Endometrium (tissue), 2 donors: ENCODE data around the gene HSD17B10.
"Not testable (repeated sequence)": the region's sequence is repeated elsewhere in the genome, so short reads cannot be mapped to it uniquely, and the experiment has no call there.

Source experiments
- FAIRE-seq: peaks from 2 replicates; lab custom pipeline; 2012; peaks lifted over from hg19 to GRCh38; lab: Jason Lieb, UNC
- donor health status: control.
- donor health status: control.

Gene HSD17B10

DNA sequence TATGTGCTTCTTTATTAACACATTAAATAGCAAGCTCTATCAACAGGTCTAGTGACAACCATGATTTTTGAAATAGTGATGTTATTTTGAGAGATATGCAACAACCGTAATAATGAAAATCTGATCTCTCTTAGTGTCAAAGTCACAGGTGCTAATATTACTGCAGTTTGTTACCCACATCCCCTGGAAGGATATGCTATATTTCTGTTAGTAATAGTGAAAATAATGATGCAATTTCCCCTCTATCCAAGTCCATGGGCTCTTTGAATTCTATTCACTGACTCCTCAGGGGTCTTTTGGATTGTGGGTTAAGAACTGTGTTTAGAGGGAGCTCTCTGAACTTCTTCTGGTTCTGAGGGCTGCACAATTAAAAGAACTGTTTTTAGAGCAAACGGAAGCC lies 3.0 kb upstream of the HSD17B10 start:
- no peak for FAIRE-seq

- peak; percentile 50 for FAIRE-seq
Observed at GRCh38 chrX:53435997-53436396, 1.8 kb upstream of the HSD17B10 start.

DNA sequence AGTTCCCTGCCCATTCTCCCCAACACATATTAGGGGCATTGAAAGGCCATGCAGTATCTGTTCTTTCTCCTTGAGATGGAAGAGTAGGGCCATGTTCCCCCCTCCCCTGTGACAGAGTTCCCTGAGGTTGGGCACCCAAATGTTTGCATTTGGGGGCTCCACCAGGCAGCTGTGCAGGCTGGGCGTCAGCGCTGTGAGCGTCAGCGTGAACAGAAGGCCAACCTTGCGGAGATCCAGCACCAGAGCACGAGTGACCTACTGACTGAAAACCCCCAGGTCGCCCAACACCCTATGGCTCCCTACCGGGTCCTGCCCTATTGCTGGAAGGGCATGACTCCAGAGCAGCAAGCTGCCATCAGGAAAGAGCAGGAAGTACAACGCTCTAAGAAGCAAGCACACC lies 3.9 kb downstream of the HSD17B10 start:
- no peak for FAIRE-seq

DNA sequence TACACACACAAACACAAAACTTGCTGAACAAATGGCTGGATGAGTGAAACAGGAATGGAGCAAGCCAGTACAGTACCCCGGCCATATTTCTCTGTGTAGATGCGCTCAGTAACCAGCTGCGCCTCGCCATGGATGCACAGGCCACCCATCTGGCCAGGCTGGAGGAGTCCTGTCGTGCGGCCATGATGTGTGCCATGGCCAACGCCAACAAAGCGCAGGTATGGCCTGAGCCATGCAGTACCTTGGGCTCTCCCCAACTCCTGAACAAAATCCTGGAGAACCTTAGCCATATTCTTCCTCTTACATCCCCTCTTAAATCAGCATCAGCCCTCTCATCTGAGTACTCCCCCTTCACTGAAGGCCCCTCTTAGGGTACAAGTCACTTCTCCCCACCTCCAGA lies 4.4 kb downstream of the HSD17B10 start:
- no peak for FAIRE-seq

DNA sequence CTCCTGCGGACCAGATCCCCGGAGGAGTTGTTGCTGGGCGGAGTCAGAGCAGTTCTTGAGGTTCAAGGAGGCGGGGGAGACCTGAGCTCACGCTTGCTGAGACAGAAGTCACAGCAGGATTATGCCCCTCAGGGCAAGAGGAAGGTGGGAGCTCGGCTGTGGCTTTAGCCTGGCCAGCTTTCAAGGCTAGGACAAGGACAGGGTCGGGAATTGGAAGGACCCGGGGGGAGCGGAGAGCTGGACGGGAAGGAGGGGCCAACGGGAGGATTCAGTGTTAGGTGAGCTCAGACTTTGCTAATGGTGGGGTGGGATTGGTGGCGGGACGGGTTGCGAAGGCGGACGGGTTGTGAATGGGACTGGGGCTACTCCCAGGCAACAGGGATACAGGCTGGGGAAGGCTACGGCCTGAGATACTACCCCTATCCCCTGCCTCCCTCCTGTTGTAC lies 11.3 kb downstream of the HSD17B10 start, which contains the start of gene RIBC1:
Gene RIBC1 (plus strand): TSS at position 13 of the 446 bp plus-strand sequence. CDS start 3,404 bp downstream, outside the sequence.
- no peak for FAIRE-seq

GRCh38 chrX:53422086-53422860 lies 11.9 kb downstream of the HSD17B10 start, which contains the start of gene SMC1A:
Gene SMC1A, minus strand, starts transcription at chrX:53422654. Its CDS starts 54 bp downstream, at chrX:53422600.
- peak; percentile 99 for FAIRE-seq

DNA sequence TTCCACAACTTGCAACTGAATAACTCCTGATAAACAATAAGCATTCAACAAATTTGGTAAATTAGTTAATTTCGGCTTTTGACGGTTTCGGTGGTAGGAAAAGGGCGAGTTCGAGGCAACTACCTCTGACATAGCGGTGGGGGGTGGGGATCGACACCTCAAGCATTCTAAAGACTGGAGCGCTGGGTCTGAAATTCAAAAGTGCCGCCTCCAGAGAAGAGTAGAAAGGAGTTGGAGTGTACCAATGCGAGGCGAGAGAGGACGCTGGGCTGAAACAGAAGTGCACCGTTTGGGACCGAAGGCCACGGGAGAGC lies 12.4 kb downstream of the HSD17B10 start:
- FAIRE-seq = no peak

GRCh38 chrX:53421125-53421524 lies 13.0 kb downstream of the HSD17B10 start:
- no peak for FAIRE-seq

DNA sequence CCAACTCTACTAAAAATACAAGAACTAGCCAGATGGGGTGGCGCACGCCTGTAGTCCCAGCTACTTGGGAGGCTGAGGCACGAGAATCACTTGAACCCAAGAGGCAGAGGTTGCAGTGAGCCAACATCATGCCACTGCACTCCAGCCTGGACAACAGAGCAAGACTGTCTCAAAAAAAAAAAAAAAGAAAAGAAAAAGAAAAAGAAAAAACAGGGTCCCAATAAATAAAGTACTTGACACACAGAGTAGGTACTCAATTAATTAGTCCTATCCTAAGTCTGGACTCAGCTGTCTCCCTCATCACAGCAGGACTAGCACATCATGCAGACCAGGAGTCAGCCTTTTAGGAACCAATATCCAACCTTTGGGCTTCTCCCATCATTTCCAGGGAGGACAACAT lies 13.8 kb downstream of the HSD17B10 start:
- not testable (repeated sequence) for FAIRE-seq

- FAIRE-seq = no peak
Observed at GRCh38 chrX:53412446-53412845, 21.7 kb downstream of the HSD17B10 start.

DNA sequence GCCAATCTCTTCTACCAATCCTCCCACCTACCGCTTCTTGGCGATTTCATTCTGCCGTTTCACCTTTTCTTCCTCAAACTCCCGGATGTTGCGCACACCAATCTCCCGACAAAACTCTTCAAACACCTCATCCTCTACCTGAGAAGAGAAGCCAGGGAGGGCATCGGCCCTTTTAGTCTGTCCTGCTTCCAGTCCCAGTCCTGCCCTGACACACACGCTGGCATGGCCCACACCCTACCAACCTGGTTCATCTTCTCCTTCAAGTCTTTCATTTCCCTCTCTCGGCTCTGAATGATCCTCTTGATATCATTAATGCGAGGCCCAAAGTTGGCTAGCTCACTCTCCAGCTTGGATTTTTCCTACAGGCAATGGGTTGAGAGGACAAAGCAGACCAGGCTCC lies 30.6 kb downstream of the HSD17B10 start:
- no peak for FAIRE-seq

- FAIRE-seq = no peak
Observed at GRCh38 chrX:53398216-53398615, 36.0 kb downstream of the HSD17B10 start.

DNA sequence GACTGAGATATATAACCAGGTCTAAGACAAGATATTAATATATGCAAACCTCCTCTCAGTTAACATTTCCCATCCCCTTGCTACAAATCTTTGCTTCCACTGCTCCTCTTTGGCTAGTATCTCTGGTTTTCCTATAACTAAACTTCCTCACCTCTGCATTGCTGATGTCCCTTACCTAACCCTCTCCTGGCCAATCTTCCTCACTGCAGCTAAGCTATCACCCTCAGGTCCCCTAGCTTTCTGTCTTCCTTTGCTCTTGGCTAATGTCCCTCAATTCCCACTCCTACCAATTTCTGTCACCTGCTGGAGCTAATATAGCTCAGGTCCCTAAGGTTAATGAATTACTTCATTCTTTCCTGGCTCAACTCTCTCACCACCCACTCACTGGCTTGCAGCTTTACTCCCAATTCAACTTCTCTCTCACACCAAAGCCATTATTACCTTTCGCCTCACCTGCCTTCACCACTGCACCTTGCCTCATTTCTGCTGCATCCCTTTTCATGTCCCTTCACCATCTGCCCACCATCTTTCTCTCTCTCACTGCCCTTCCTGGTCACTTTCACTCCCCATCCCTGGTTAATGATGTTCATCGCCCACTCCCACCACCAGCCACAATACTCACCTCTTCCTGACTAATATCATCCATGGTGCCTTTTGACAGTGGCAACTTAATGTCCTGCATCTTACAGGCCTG lies 38.4 kb downstream of the HSD17B10 start:
- no peak for FAIRE-seq

GRCh38 chrX:53383376-53384076 lies 50.6 kb downstream of the HSD17B10 start:
- no peak for FAIRE-seq
